NCI-H1092 treated with DMSO at 0.1 percent for 48 hours (cell line): Measurements from ENCODE around the gene ABCB11.
"Not testable (repeated sequence)": the region's sequence is repeated elsewhere in the genome, so short reads cannot be mapped to it uniquely, and the experiment has no call there.

ENCODE experiments used
- DNase-seq: peaks from one replicate; lab custom pipeline; 2025; lab: John Stamatoyannopoulos, UW

Gene ABCB11

GRCh38 chr2:169031202-169031601 lies at the start of gene ABCB11:
Gene ABCB11 (minus strand): TSS chr2:169031324. CDS start chr2:169018125, 13,199 bp downstream.
- DNase-seq = no peak

GRCh38 chr2:169080250-169081069 lies 49.3 kb upstream of the ABCB11 start:
- no peak for DNase-seq

- DNase-seq = no peak
These were observed 46.6 kb upstream of the ABCB11 start for GRCh38 chr2:169077674-169078240.

GRCh38 chr2:169073963-169074751 lies 43.0 kb upstream of the ABCB11 start:
- DNase-seq = no peak

GRCh38 chr2:169073211-169073962 lies 42.3 kb upstream of the ABCB11 start:
- no peak for DNase-seq

- DNase-seq = no peak
These were observed 41.2 kb upstream of the ABCB11 start for GRCh38 chr2:169072163-169072925.

GRCh38 chr2:169071455-169071854 lies 40.3 kb upstream of the ABCB11 start:
- no peak for DNase-seq

- DNase-seq = no peak
These were observed 38.7 kb upstream of the ABCB11 start for GRCh38 chr2:169069833-169070232.

- no peak for DNase-seq
These were observed 38.2 kb upstream of the ABCB11 start, which contains the start of gene DHRS9 for GRCh38 chr2:169069341-169069740. Gene DHRS9 (plus strand): TSS chr2:169069563. CDS start chr2:169081582, 12,019 bp downstream.

- no peak for DNase-seq
These were observed 35.8 kb upstream of the ABCB11 start for GRCh38 chr2:169066897-169067296.

GRCh38 chr2:169065864-169066517 lies 34.9 kb upstream of the ABCB11 start:
- no peak for DNase-seq

- DNase-seq = no peak
These were observed 34.3 kb upstream of the ABCB11 start for GRCh38 chr2:169065422-169065821.

- DNase-seq = not testable (repeated sequence)
These were observed 33.1 kb upstream of the ABCB11 start for GRCh38 chr2:169064199-169064598.

GRCh38 chr2:169054575-169054974 lies 23.5 kb upstream of the ABCB11 start:
- DNase-seq = not testable (repeated sequence)

GRCh38 chr2:169050476-169051240 lies 19.5 kb upstream of the ABCB11 start:
- no peak for DNase-seq

GRCh38 chr2:169049142-169049541 lies 18.0 kb upstream of the ABCB11 start:
- DNase-seq = no peak

GRCh38 chr2:169047256-169048250 lies 16.4 kb upstream of the ABCB11 start:
- DNase-seq = no peak

GRCh38 chr2:169046440-169047151 lies 15.5 kb upstream of the ABCB11 start:
- no peak for DNase-seq
